GM12875 (cell line): ENCODE results near the gene PABPC3.

Source experiments
- H3K4me3 ChIP-seq: one replicate; pipeline ENCODE4 v1.5.1; 2011; ENCODE audit warnings: low read depth, low read length, control low read depth
- TF ChIP-seq, protein P1 (sequence below): IDR thresholded peaks from 2 replicates; pipeline ENCODE4 v1.5.1; 2011; ENCODE audit warnings: low read depth, mild to moderate bottlenecking, control low read depth, inconsistent platforms, low read length, moderate library complexity, borderline replicate concordance; ENCODE audit not compliant: insufficient read depth

Gene PABPC3

DNA sequence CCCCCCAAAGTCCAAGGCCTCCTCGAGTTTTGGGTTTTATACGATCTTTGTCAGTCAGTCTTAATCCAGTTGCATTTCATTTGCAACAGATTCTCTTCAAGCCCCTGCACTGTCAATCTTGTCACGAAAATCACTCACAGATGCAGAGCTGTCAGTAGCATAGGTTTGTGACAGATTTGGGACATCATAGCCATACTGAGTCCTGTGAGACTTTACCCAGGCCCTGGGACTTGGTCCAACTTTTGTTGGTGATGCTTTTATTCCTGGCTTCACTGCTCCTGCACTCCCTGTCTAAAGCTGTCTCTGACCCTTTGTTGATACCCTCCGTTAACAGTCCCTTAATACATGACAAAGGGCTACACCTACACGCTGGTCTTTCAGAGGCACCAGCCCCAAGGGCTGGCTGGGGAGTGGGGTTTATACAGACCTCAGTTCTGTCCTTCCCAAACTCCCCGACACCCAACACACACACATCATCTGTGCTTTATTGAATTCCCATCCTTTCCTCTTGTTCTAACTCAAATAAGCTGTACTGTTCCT is 36.0 kb downstream of the PABPC3 start:
- TF ChIP-seq, protein P1, sequence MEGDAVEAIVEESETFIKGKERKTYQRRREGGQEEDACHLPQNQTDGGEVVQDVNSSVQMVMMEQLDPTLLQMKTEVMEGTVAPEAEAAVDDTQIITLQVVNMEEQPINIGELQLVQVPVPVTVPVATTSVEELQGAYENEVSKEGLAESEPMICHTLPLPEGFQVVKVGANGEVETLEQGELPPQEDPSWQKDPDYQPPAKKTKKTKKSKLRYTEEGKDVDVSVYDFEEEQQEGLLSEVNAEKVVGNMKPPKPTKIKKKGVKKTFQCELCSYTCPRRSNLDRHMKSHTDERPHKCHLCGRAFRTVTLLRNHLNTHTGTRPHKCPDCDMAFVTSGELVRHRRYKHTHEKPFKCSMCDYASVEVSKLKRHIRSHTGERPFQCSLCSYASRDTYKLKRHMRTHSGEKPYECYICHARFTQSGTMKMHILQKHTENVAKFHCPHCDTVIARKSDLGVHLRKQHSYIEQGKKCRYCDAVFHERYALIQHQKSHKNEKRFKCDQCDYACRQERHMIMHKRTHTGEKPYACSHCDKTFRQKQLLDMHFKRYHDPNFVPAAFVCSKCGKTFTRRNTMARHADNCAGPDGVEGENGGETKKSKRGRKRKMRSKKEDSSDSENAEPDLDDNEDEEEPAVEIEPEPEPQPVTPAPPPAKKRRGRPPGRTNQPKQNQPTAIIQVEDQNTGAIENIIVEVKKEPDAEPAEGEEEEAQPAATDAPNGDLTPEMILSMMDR, result no peak
- H3K4me3 ChIP-seq, result no peak overlapping the region

DNA sequence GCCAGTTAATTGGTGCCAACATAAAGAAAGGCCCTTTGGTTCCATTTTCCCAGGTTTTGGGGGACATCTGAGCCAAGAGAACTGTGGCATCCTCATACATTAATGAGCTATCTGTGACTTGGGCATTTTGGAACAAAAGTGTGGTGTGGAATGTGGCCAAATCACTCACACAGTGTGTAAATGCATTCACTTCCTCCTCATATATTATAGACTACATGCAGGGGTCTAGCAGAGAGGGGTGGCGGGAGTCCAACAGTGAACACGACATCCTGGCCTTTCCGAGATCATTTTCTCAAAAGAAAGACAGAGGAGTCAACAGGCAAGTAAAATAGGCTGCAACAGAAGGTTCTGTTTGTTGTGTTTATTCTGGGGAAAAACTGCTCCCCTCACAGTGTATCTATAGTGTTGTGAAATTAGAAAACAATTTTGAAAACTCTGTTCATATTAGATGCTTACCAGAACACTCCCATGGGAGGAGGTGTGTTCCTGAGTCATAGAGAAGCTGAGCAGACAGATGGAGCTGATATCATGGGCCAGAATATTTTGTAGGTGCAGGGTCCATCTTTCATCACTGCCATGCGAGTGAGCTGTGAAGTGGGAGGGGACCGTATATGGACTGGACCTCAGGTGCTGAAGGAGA is 36.9 kb downstream of the PABPC3 start:
- H3K4me3 ChIP-seq, result no peak overlapping the region
- TF ChIP-seq, protein P1, result no peak

DNA sequence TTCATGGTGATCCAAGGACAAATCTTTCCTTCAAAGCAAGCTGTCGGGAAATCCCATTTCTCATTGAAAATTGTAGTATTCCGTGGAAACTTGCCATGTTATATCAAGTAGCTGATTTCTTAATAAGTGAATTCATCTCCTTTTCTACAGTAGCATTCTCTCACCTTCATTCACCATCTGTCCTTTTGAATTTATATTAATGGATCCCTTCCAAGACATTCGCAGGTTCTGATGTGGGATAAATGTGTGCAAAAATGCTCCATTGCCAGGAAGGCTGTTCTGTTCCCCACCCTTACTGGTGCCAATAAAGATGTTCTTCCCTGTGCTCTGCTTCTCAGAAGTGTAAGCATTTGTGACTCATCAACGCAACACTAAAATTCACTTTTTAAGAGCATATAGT is 40.0 kb downstream of the PABPC3 start:
- no peak overlapping the region for H3K4me3 ChIP-seq
- TF ChIP-seq, protein P1, result no peak

DNA sequence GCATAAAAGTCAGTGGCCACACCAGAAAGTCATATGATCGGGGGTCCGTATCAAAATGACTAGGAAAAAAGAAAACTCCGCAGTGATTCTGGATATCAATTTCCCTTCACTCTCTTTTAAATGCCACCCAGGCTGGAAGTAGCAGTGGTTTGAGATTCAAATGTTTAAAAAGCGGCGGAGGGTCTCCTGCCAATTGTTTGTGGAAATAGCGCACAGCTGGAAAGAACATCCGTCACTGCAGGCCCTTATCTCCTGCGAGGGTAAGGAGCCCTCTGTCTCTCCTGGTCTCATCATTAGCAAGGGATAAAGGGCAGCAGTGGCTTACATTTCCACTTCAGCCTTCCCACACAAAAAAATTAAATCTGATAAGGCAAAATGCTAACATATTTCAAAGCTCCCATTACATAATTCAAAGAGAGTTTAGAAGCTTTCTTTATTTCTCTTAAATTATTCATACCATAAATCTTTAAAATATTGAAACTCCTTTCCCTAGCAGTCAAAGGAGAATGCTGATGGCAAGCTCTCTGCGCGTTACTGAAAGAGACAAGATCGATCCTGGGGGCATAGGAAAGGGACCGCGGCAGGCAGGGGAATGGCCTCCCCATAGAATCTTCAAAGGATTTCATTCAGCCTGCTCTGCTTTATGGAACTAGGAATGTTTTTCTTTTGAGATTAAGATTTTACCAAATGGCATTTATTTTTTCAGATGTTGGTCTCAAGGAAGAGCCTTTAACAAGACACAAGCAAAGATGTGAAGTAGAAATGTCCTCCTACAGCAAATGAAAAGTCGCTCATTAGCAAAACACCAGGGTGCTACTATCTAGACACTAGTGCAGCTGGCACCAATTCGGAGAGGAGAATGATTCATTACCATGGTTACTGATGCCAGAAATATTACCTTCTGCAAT is 41.2 kb downstream of the PABPC3 start:
- no peak overlapping the region for H3K4me3 ChIP-seq
- TF ChIP-seq, protein P1, result no peak

DNA sequence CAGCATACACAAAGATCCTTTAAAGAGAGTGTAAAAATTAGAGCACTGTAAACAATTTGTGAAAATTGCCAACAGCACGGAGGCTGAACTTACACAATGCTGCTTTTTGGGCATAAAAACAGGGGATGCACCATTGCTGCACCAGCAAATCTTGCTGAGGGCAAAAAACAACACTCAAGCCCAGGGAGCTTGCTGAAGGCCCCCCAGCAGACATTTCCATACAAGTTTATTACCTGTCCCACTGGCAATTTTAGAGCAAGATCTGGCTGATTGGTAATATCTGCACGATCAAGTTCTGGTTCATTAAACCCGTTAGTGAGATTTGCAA is 41.8 kb downstream of the PABPC3 start:
- no peak overlapping the region for H3K4me3 ChIP-seq
- TF ChIP-seq, protein P1, result no peak

DNA sequence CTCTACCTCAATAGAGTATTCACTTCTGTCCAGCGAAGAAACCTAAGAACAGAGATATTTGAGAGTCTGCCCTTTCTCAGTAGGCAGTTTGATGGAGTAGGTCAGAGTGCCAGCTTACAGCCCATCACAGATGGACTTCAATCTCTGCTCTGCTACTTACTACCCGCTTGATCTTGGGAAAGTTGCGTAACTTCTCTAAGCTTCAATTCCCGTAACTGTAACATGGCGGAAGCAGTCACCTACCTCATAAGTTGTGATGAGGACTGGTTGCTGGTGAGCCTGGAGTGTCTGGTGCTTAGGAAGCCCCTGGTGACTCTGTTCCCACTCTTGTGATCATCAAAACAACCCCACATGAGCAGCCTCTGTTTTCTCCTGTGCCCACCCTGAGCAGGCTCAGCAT is 45.1 kb downstream of the PABPC3 start:
- TF ChIP-seq, protein P1, result no peak

More for the DNA sequence above, 45.1 kb downstream of the PABPC3 start:
- no peak overlapping the region for H3K4me3 ChIP-seq
